ENCODE results near the gene ENG.
"Not testable (repeated sequence)": the region's sequence is repeated elsewhere in the genome, so short reads cannot be mapped to it uniquely, and the experiment has no call there.

Gene ENG

GRCh38 chr9:127785933-127786772, 68.3 kb downstream of the ENG start, which contains the start of gene CDK9:
Gene CDK9 (plus strand): TSS chr9:127786034. CDS start chr9:127786149, 115 bp downstream.
- H3K27me3 ChIP-seq (ENCODE audit: control insufficient read depth, insufficient read depth, low read length): no peaks in the 10 kb centered on the region
- H3K27ac ChIP-seq (ENCODE audit: low read depth, low read length): peak within 1 kb of the TSS; percentile 97
- H3K4me3 ChIP-seq (ENCODE audit: low read depth, low read length): peak within 1 kb of the TSS; percentile 98
- peak within 1 kb of the TSS; percentile 96 for H3K9ac ChIP-seq (ENCODE audit: low read length)
- H3K36me3 ChIP-seq (ENCODE audit: control insufficient read depth, insufficient read depth, low read length): peaks cover 45% of the 10 kb centered on the region
- H3K4me1 ChIP-seq (ENCODE audit: control insufficient read depth, insufficient read depth, low read length): peaks cover 7% of the 10 kb centered on the region
- H3K9me3 ChIP-seq (ENCODE audit: control insufficient read depth, insufficient read depth, low read depth, low read length): no peaks in the 10 kb centered on the region

- Histone ChIP-seq H3K27ac (ENCODE audit: low read depth, low read length) (no peak overlapping the region), H3K4me1 (ENCODE audit: control insufficient read depth, insufficient read depth, low read length) (peaks cover 12% of the 10 kb centered on the region), H3K4me3 (ENCODE audit: low read depth, low read length) (peak overlapping the region; percentile 98), H3K27me3 (ENCODE audit: control insufficient read depth, insufficient read depth, low read length) (no peaks in the 10 kb centered on the region), H3K36me3 (ENCODE audit: control insufficient read depth, insufficient read depth, low read length) (peaks cover 36% of the 10 kb centered on the region), H3K9me3 (ENCODE audit: control insufficient read depth, insufficient read depth, low read depth, low read length) (no peaks in the 10 kb centered on the region), H3K9ac (ENCODE audit: low read length) (peak overlapping the region; percentile 34)
These were observed 69.2 kb downstream of the ENG start for GRCh38 chr9:127785023-127785932.

- Histone ChIP-seq H3K27me3 (ENCODE audit: control insufficient read depth, insufficient read depth, low read length) (no peaks in the 10 kb centered on the region), H3K4me1 (ENCODE audit: control insufficient read depth, insufficient read depth, low read length) (peaks cover 23% of the 10 kb centered on the region), H3K36me3 (ENCODE audit: control insufficient read depth, insufficient read depth, low read length) (peaks cover 17% of the 10 kb centered on the region), H3K27ac (ENCODE audit: low read depth, low read length) (no peak overlapping the region), H3K4me3 (ENCODE audit: low read depth, low read length) (no peak overlapping the region), H3K9ac (ENCODE audit: low read length) (no peak overlapping the region), H3K9me3 (ENCODE audit: control insufficient read depth, insufficient read depth, low read depth, low read length) (no peaks in the 10 kb centered on the region)
These were observed 71.1 kb downstream of the ENG start for GRCh38 chr9:127783111-127784008.

- Histone ChIP-seq H3K4me1 (ENCODE audit: control insufficient read depth, insufficient read depth, low read length) (peaks cover 23% of the 10 kb centered on the region), H3K9ac (ENCODE audit: low read length) (no peak overlapping the region)
These were observed 72.7 kb downstream of the ENG start for GRCh38 chr9:127781806-127782205.

GRCh38 chr9:127780909-127781308, 73.5 kb downstream of the ENG start:
- H3K27me3 ChIP-seq (ENCODE audit: control insufficient read depth, insufficient read depth, low read length); H3K27ac ChIP-seq (ENCODE audit: low read depth, low read length); H3K4me3 ChIP-seq (ENCODE audit: low read depth, low read length); H3K9me3 ChIP-seq (ENCODE audit: control insufficient read depth, insufficient read depth, low read depth, low read length); H3K9ac ChIP-seq (ENCODE audit: low read length); H3K36me3 ChIP-seq (ENCODE audit: control insufficient read depth, insufficient read depth, low read length): not testable (repeated sequence)
- H3K4me1 ChIP-seq (ENCODE audit: control insufficient read depth, insufficient read depth, low read length): peaks cover 32% of the 10 kb centered on the region

More at GRCh38 chr9:127781806-127782205, 72.7 kb downstream of the ENG start:
- no peaks in the 10 kb centered on the region for H3K9me3 ChIP-seq (ENCODE audit: control insufficient read depth, insufficient read depth, low read depth, low read length)
- no peaks in the 10 kb centered on the region for H3K27me3 ChIP-seq (ENCODE audit: control insufficient read depth, insufficient read depth, low read length)
- no peak overlapping the region for H3K4me3 ChIP-seq (ENCODE audit: low read depth, low read length)
- H3K36me3 ChIP-seq (ENCODE audit: control insufficient read depth, insufficient read depth, low read length): peaks cover 1% of the 10 kb centered on the region
- H3K27ac ChIP-seq (ENCODE audit: low read depth, low read length): no peak overlapping the region

GRCh38 chr9:127780126-127780885, 74.2 kb downstream of the ENG start:
- H3K9ac ChIP-seq (ENCODE audit: low read length): peak overlapping the region; percentile 9
- no peaks in the 10 kb centered on the region for H3K9me3 ChIP-seq (ENCODE audit: control insufficient read depth, insufficient read depth, low read depth, low read length)
- peaks cover 32% of the 10 kb centered on the region for H3K4me1 ChIP-seq (ENCODE audit: control insufficient read depth, insufficient read depth, low read length)
- H3K4me3 ChIP-seq (ENCODE audit: low read depth, low read length): no peak overlapping the region
- no peaks in the 10 kb centered on the region for H3K36me3 ChIP-seq (ENCODE audit: control insufficient read depth, insufficient read depth, low read length)
- H3K27me3 ChIP-seq (ENCODE audit: control insufficient read depth, insufficient read depth, low read length): no peaks in the 10 kb centered on the region
- no peak overlapping the region for H3K27ac ChIP-seq (ENCODE audit: low read depth, low read length)

- Histone ChIP-seq H3K4me3 (ENCODE audit: low read depth, low read length) (no peak overlapping the region), H3K4me1 (ENCODE audit: control insufficient read depth, insufficient read depth, low read length) (peaks cover 32% of the 10 kb centered on the region), H3K9ac (ENCODE audit: low read length) (no peak overlapping the region), H3K36me3 (ENCODE audit: control insufficient read depth, insufficient read depth, low read length) (no peaks in the 10 kb centered on the region), H3K9me3 (ENCODE audit: control insufficient read depth, insufficient read depth, low read depth, low read length) (no peaks in the 10 kb centered on the region), H3K27me3 (ENCODE audit: control insufficient read depth, insufficient read depth, low read length) (no peaks in the 10 kb centered on the region), H3K27ac (ENCODE audit: low read depth, low read length) (no peak overlapping the region)
These were observed 75.1 kb downstream of the ENG start for GRCh38 chr9:127779136-127779981.

- Histone ChIP-seq H3K4me1 (ENCODE audit: control insufficient read depth, insufficient read depth, low read length) (peaks cover 30% of the 10 kb centered on the region), H3K9me3 (ENCODE audit: control insufficient read depth, insufficient read depth, low read depth, low read length) (no peaks in the 10 kb centered on the region), H3K27ac (ENCODE audit: low read depth, low read length) (no peak within 1 kb of the TSS), H3K4me3 (ENCODE audit: low read depth, low read length) (no peak within 1 kb of the TSS), H3K9ac (ENCODE audit: low read length) (no peak within 1 kb of the TSS), H3K36me3 (ENCODE audit: control insufficient read depth, insufficient read depth, low read length) (no peaks in the 10 kb centered on the region), H3K27me3 (ENCODE audit: control insufficient read depth, insufficient read depth, low read length) (no peaks in the 10 kb centered on the region)
These were observed 76.0 kb downstream of the ENG start, which contains the start of gene SH2D3C for GRCh38 chr9:127778280-127779135. Gene SH2D3C (minus strand): TSS chr9:127778666. CDS start chr9:127778627, 39 bp downstream.
